Activated B cell treated with CpG ODN at 0.5 μM for 24 hours (primary cell): ENCODE measurements around the gene PDZRN3. TPM values are rescaled to one million over a fixed set of nuclear protein-coding genes. Genes with fewer than 3 reads are reported as not detected.

Experiments used
- ATAC-seq: fragments of 200-7000 bp; cut with Tn5 transposase; one replicate; pipeline ENCODE4 v1.10.0; 2021; ENCODE audit warnings: low read depth, mild to moderate bottlenecking, moderate library complexity
- CTCF ChIA-PET: fragments of 350-600 bp; sonication (Branson Sonifier 250); formaldehyde crosslinking; loops from one replicate; lab custom pipeline; 2021; ENCODE audit warnings: antibody characterized with exemption; lab: Charles Lee
- POLR2A ChIA-PET: fragments of 350-600 bp; sonication (Branson Sonifier 250); formaldehyde crosslinking; loops from one replicate; lab custom pipeline; 2021; ENCODE audit warnings: antibody characterized with exemption; lab: Charles Lee
- DNase-seq: peaks from one replicate; pipeline ENCODE4 v3.0.0; 2022
- H3K27ac Mint-ChIP-seq: one replicate; pipeline ENCODE4 v1.8.0; 2020; ENCODE audit warnings: mixed read lengths
- H3K27me3 Mint-ChIP-seq: one replicate; pipeline ENCODE4 v1.8.0; 2021; ENCODE audit warnings: mixed read lengths
- H3K36me3 Mint-ChIP-seq: one replicate; pipeline ENCODE4 v1.8.0; 2021; ENCODE audit warnings: low read depth, mixed read lengths
- H3K4me1 Mint-ChIP-seq: one replicate; pipeline ENCODE4 v1.8.0; 2021; ENCODE audit warnings: mixed read lengths
- H3K4me3 Mint-ChIP-seq: one replicate; pipeline ENCODE4 v1.8.0; 2020; ENCODE audit warnings: mild to moderate bottlenecking, mixed read lengths
- H3K9me3 Mint-ChIP-seq: one replicate; pipeline ENCODE4 v1.8.0; 2020; ENCODE audit warnings: mixed read lengths
- CTCF ChIP-seq: fragments of 200-600 bp; IDR thresholded peaks from one replicate; pipeline ENCODE4 v1.8.0; 2022; ENCODE audit warnings: antibody characterized with exemption, mild to moderate bottlenecking
- intact Hi-C: fragments of 100-400 bp; cut with micrococcal nuclease; formaldehyde crosslinking; loops from one replicate; pipeline ENCODE4 v1.15.1; 2024
- total RNA-seq: library from RNA; stranded (reverse); gene quantifications from 2 replicates; pipeline ENCODE4 v1.2.3, GENCODE V29; 2022

PDZRN3 gene
- total RNA-seq, 1 donor from 2014 or later: not detected

DNA sequence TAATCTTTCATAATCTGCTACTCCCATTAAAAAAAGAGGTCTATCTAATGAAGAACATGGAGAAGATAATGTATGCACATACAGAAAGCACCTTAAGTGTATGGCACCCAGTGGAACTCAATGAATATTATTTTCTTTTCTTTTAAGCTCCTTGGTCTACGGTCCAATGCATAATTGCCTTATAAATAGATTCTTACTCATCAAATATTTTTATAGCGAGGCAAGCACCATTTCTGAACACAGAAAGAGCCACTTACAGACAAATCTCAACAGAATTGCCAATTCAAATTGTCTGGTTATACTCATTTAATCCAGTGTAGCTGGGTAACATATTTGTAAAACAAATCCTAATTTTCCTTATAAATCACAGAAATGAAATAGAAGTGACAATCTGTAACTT is 6.3 kb downstream of the PDZRN3 start:
- H3K4me3 Mint-ChIP-seq: no peak overlapping the region
- ATAC-seq (no peak), DNase-seq (no peak)
- peaks cover 2% of the 10 kb centered on the region for H3K27me3 Mint-ChIP-seq
- H3K36me3 Mint-ChIP-seq: no peaks in the 10 kb centered on the region
- POLR2A ChIA-PET: no interaction called here
- intact Hi-C loops: no loop called here
- H3K9me3 Mint-ChIP-seq: no peaks in the 10 kb centered on the region
- H3K4me1 Mint-ChIP-seq: no peaks in the 10 kb centered on the region
- H3K27ac Mint-ChIP-seq: no peak overlapping the region
- TF ChIP-seq CTCF: no peak
- CTCF ChIA-PET: interaction anchor here (0.7 kb wide), 1 partner anchor 776 kb away, joined by 4 read pairs; no protein-coding TSS in a partner anchor

DNA sequence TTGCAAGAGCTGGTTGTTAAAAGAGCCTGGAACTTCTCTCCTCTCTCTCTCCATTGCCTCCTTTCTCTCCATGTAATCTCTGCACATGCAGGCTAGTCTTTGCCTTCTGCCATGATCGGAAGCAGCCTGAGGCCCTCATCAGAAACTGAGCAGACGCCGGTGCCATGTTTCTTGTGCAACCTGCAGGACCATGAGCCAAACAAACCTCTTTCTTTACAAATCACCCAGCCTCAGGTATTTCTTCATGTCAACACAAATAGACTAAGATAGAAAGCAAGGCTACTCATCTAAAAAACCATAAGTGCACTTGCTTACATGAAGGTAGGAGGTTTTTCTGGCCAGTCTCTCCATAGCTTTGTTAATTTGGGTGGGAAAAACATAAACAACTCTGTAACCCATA is 8.7 kb downstream of the PDZRN3 start:
- H3K27ac Mint-ChIP-seq: no peak overlapping the region
- TF ChIP-seq CTCF: no peak
- no peaks in the 10 kb centered on the region for H3K36me3 Mint-ChIP-seq
- intact Hi-C loops: no loop called here
- ATAC-seq (no peak), DNase-seq (no peak)
- H3K4me1 Mint-ChIP-seq: no peaks in the 10 kb centered on the region
- no peak overlapping the region for H3K4me3 Mint-ChIP-seq
- ChIA-PET CTCF (no interaction called here), POLR2A (no interaction called here)
- no peaks in the 10 kb centered on the region for H3K9me3 Mint-ChIP-seq
- no peaks in the 10 kb centered on the region for H3K27me3 Mint-ChIP-seq

DNA sequence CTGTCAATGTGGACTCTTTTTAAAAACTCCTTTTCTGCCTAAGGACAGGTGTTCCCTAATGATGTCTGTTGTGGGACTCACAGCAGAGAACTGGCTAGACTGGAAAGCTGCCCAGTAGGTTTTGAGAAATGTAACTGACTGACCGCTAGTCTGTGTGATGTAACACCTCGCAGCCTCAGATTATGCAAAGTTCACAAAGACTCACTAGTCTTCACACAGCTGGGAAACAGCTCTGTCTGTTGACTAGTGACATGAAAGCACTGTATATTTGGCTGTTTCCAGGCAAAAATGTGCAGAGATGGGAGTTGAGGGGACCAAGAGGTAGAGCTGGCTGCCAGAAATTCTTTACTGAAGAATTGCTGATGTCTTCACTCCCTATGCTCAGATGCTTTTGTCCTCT is 10.3 kb downstream of the PDZRN3 start:
- TF ChIP-seq CTCF: no peak
- ChIA-PET CTCF (no interaction called here), POLR2A (no interaction called here)
- H3K27ac Mint-ChIP-seq: no peak overlapping the region
- intact Hi-C loops: no loop called here
- ATAC-seq: no peak
- H3K4me1 Mint-ChIP-seq: no peaks in the 10 kb centered on the region
- no peak overlapping the region for H3K4me3 Mint-ChIP-seq
- no peak for DNase-seq
- no peaks in the 10 kb centered on the region for H3K36me3 Mint-ChIP-seq
- no peaks in the 10 kb centered on the region for H3K9me3 Mint-ChIP-seq
- H3K27me3 Mint-ChIP-seq: no peaks in the 10 kb centered on the region

DNA sequence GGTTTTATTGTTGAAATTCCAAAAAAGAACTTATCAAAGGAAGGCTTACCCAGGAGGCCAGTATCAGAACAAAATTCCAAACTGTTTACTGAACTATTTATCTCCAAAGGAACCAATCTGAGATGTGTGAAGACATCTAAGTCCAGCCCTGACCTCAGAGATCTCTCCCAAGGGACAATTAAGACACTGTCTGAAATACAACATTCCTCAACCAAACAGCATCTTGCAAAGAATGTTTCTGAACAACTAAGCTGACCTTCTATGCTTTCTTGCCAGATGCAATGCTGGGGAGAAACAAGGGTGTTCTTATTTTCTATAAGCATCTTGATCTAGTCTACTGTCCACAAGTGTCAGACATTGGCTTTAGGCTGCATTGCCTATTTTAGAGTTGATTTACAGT is 13.6 kb downstream of the PDZRN3 start:
- no peak for TF ChIP-seq CTCF
- ChIA-PET POLR2A (no interaction called here), CTCF (no interaction called here)
- no peaks in the 10 kb centered on the region for H3K27me3 Mint-ChIP-seq
- no peaks in the 10 kb centered on the region for H3K4me1 Mint-ChIP-seq
- intact Hi-C loops: no loop called here
- H3K9me3 Mint-ChIP-seq: no peaks in the 10 kb centered on the region
- no peak for DNase-seq
- no peak for ATAC-seq
- H3K4me3 Mint-ChIP-seq: no peak overlapping the region
- no peaks in the 10 kb centered on the region for H3K36me3 Mint-ChIP-seq
- H3K27ac Mint-ChIP-seq: no peak overlapping the region

DNA sequence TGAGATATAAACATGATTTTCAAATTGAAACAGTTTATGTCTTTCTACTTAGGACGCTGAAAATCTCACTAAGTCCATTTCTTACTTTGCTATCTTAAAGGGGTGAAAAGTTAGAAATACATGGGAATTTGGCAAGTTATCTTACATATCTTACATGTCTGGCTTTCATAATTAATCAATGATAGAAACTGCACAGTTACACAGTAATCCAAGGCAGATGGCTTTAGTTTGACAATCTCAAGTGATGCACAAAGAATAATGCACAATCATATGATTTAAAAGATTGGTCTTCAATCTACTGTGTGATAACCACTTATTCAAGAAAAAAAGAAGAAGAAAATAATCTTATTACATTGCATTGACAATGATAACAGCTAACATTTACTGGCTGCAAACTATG is 14.2 kb downstream of the PDZRN3 start:
- Mint-ChIP-seq H3K9me3 (no peaks in the 10 kb centered on the region), H3K4me1 (no peaks in the 10 kb centered on the region), H3K36me3 (no peaks in the 10 kb centered on the region), H3K4me3 (no peak overlapping the region), H3K27me3 (no peaks in the 10 kb centered on the region), H3K27ac (no peak overlapping the region)
- CTCF ChIA-PET: no interaction called here
- intact Hi-C loops: no loop called here
- no peak for TF ChIP-seq CTCF
- no peak for DNase-seq
- POLR2A ChIA-PET: no interaction called here
- no peak for ATAC-seq
